Epithelial cell of proximal tubule (primary cell): ENCODE results near the gene KNSTRN. TPM values are rescaled to one million over a fixed set of nuclear protein-coding genes. Genes with fewer than 3 reads are reported as not detected.

ENCODE experiments used
- DNase-seq: peaks from one replicate; pipeline ENCODE4 v3.0.0-alpha.2; 2011; ENCODE audit warnings: low read depth
- H3K4me3 ChIP-seq: 2 replicates; pipeline ENCODE4 v1.5.1; 2011; ENCODE audit warnings: low read depth, mild to moderate bottlenecking, low read length
- CTCF ChIP-seq: conservative IDR thresholded peaks from 2 replicates; pipeline ENCODE4 v1.5.1; 2012; ENCODE audit warnings: low read depth, mild to moderate bottlenecking, low read length
- total RNA-seq: library from RNA; depleted of rRNA; stranded (reverse); fragments of >200 nt; gene quantifications from 2 replicates; pipeline ENCODE4 v1.2.3, GENCODE V29; 2015

Gene KNSTRN
- total RNA-seq, 1 donor from 2014 or later = 54.7 TPM

DNA sequence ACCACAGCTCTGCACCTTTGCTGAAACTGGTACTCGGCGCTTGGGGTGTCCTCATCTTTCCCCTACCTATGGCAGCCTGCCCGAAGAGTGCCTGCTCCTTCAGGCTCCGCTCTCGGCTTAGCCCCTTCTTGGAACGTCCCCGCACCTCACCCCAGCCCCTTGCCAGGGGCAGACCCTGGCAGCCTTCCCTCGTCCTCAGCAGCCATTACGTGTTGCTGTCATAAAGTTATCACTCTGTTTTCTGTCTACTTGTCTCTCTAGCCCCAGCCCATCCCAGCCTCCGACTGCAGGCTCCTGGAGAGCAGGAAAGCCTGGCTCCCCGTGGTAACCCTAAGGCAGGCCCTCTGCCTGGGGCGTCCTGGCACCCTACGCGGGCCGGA, 53.2 kb downstream of the KNSTRN start:
- no peak for DNase-seq
- peak overlapping the region; percentile 51 for H3K4me3 ChIP-seq
- no peak for TF ChIP-seq CTCF

DNA sequence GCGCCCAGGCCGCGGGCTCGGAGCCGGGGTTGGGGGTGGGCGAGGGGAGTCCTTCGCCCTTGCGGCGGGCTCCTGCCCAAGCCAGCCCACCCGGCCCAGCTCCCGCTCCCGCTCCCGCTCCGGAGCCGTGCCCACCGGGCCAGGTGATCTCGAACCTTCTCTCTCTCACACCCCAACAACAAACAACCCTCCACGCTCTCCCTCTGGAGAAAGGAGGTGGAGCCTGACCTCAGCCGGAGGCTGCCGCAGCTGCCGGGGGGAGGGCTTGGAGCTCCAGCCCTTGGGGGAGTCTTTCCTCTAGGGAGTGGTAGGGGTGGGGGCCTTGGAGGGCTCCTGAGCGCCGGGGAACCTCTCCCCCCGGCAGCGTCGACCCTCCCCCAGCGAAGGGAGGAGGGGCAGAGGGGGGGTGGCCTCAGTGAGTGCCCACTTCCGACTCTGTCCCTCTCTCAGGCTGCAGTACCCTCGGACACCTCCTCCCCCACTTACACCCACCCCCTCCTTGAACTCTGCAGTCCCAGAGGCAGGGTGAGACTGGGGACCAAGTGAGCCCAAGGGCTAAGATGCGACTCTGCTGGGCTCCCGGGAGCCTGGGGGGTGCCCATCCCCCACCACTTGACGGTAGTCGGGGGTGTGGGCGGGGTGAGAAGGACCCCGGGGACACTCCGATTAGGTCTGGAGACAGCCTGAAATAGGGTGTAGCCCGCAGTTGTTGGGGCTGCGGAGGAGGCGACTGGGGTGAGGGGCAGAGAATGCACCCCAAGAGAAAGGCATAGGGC, 53.8 kb downstream of the KNSTRN start:
- H3K4me3 ChIP-seq = peak overlapping the region; percentile 51
- no peak for TF ChIP-seq CTCF
- no peak for DNase-seq

DNA sequence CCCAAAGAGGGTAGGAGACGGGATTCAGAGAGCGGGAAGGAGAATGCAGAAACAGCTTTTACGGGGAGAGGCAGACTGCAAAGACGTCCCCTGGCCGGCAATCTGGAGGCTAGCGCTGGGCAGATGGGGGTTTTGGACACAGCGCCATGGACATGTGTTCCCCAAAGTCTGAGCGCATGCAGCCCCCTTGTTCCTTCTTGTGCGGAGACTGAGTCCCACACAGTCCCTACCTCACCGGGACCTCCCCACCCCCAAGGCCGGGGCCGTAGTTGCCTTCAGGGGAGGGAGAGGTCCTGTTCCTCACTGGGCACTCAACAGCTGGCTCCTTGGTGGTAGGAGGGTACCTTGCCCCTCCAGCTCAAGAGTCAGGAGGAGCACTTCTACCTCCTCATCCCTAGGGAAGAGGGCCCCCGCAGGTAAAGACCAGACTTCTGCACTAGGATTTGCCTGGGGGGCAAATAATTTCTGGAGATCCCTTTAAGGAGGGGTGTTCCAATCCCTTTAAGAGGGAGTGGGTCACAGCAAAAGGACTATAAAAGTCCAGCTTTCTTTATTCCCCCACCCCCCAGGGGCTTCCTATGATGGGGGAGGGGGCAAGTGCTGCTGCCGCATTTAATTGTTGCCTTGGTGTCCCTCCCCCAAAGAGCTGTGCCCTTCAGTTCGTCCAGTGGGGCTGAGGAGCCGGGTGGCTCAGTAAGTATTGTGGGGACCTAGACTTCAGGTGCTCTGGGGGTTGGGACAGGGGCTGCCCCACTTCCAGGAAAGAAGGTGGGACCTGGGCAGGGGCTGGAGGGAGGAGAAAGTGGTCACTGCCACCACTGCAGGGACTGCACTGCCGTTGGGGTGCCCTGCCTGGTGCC, 54.6 kb downstream of the KNSTRN start:
- DNase-seq = no peak
- H3K4me3 ChIP-seq = peak overlapping the region; percentile 51
- TF ChIP-seq CTCF = no peak

GRCh38 chr15:40437752-40438687, 55.5 kb downstream of the KNSTRN start:
- no peak overlapping the region for H3K4me3 ChIP-seq
- no peak for DNase-seq
- no peak for TF ChIP-seq CTCF

GRCh38 chr15:40438712-40439111, 56.2 kb downstream of the KNSTRN start:
- H3K4me3 ChIP-seq = no peak overlapping the region
- TF ChIP-seq CTCF = no peak
- DNase-seq = no peak

GRCh38 chr15:40439461-40439959, 57.0 kb downstream of the KNSTRN start:
- no peak for DNase-seq
- peak overlapping the region; percentile 76 for H3K4me3 ChIP-seq
- TF ChIP-seq CTCF = no peak
